ENCODE data around the gene ACIN1. TPM values are rescaled to one million over a fixed set of nuclear protein-coding genes. Genes with fewer than 3 reads are reported as not detected.

The ACIN1 gene
- total and polyA plus RNA-seq, 2 of the 13 experiments (the other 11 are each of a cell fraction or from before 2014, with no cell fraction given) = 165 to 183 TPM

- no peak for TF ChIP-seq MTA3 (CRISPR knock-in tag; IDR thresholded peaks at IDR 0.05)
- TF ChIP-seq, protein P1, sequence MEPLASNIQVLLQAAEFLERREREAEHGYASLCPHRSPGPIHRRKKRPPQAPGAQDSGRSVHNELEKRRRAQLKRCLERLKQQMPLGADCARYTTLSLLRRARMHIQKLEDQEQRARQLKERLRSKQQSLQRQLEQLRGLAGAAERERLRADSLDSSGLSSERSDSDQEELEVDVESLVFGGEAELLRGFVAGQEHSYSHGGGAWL (CRISPR knock-in tag; IDR thresholded peaks at IDR 0.05) = 0 out of 2 replicates have a peak, but pooled peaks have one; percentile 12
- TF ChIP-seq ZNF891 (CRISPR knock-in tag; IDR thresholded peaks at IDR 0.05) = 0 out of 2 replicates have a peak, but pooled peaks have one; percentile 43
- TF ChIP-seq CEBPB (IDR thresholded peaks at IDR 0.05; ENCODE audit: borderline replicate concordance, low read depth, low read length) = no peak
- TF ChIP-seq SMARCE1 (IDR thresholded peaks at IDR 0.05; ENCODE audit: borderline replicate concordance) = no peak
- TF ChIP-seq RNF219 (CRISPR knock-in tag; IDR thresholded peaks at IDR 0.05) = no peak
- 0 out of 2 replicates have a peak, but pooled peaks have one; percentile 3 for TF ChIP-seq PHF8 (CRISPR knock-in tag; IDR thresholded peaks at IDR 0.05)
- TF ChIP-seq ARNT2 (CRISPR knock-in tag; IDR thresholded peaks at IDR 0.05; ENCODE audit: low read depth) = no peak
- peak; percentile 97; the same call in 1 of the 2 replicates for TF ChIP-seq ZNF512B (CRISPR knock-in tag; IDR thresholded peaks at IDR 0.05; ENCODE audit: borderline replicate concordance)
- TF ChIP-seq, protein P2, sequence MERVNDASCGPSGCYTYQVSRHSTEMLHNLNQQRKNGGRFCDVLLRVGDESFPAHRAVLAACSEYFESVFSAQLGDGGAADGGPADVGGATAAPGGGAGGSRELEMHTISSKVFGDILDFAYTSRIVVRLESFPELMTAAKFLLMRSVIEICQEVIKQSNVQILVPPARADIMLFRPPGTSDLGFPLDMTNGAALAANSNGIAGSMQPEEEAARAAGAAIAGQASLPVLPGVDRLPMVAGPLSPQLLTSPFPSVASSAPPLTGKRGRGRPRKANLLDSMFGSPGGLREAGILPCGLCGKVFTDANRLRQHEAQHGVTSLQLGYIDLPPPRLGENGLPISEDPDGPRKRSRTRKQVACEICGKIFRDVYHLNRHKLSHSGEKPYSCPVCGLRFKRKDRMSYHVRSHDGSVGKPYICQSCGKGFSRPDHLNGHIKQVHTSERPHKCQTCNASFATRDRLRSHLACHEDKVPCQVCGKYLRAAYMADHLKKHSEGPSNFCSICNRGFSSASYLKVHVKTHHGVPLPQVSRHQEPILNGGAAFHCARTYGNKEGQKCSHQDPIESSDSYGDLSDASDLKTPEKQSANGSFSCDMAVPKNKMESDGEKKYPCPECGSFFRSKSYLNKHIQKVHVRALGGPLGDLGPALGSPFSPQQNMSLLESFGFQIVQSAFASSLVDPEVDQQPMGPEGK (CRISPR knock-in tag; IDR thresholded peaks at IDR 0.05) = peak; percentile 58
- no peak for TF ChIP-seq HNRNPH1 (optimal IDR thresholded peaks at IDR 0.05; ENCODE audit: low read depth, low read length)
- TF ChIP-seq ZFAT (CRISPR knock-in tag; conservative IDR thresholded peaks at IDR 0.05) = no peak
- TF ChIP-seq MAZ (IDR thresholded peaks at IDR 0.05; ENCODE audit: borderline replicate concordance, low read depth, low read length) = no peak
- TF ChIP-seq MAZ (CRISPR knock-in tag; IDR thresholded peaks at IDR 0.05; ENCODE audit: low read depth) = peak; percentile 43; the same call in 1 of the 2 replicates
- TF ChIP-seq ELF4 (CRISPR knock-in tag; IDR thresholded peaks at IDR 0.05; ENCODE audit: borderline replicate concordance) = no peak
- TF ChIP-seq BRF2 (CRISPR knock-in tag; IDR thresholded peaks at IDR 0.05) = no peak
- peak; percentile 77 for TF ChIP-seq RAD21 (CRISPR knock-in tag; IDR thresholded peaks at IDR 0.05)
- no peak for TF ChIP-seq FIP1L1 (IDR thresholded peaks at IDR 0.05; ENCODE audit: borderline replicate concordance, insufficient read depth, low read depth, low read length)
- TF ChIP-seq HNRNPLL (IDR thresholded peaks at IDR 0.05; ENCODE audit: low read depth, low read length, poor library complexity, severe bottlenecking) = no peak
Observed at GRCh38 chr14:23054000-23054811, 40.7 kb downstream of the ACIN1 start (continued).

All from HepG2 (cell line).